HepG2 (cell line): ENCODE measurements around the gene DHX34. TPM values are rescaled to one million over a fixed set of nuclear protein-coding genes. Genes with fewer than 3 reads are reported as not detected.

ENCODE experiments used
- ARHGAP35 ChIP-seq: sonication (generic); formaldehyde crosslinking; IDR thresholded peaks from 2 replicates; pipeline ENCODE4 v1.9.0; 2022; ENCODE audit warnings: mild to moderate bottlenecking, inconsistent platforms, moderate library complexity, missing genetic modification reagents, borderline replicate concordance
- BHLHE40 ChIP-seq: IDR thresholded peaks from 2 replicates; pipeline ENCODE4 v1.6.1; 2011; ENCODE audit warnings: low read length, improper control_type of control experiment
- GATAD2A ChIP-seq: IDR thresholded peaks from 2 replicates; pipeline ENCODE4 v1.6.1; 2016
- KAT2B ChIP-seq: fragments of 150-350 bp; IDR thresholded peaks from 2 replicates; pipeline ENCODE4 v1.6.1; 2014; ENCODE audit warnings: low read depth, low read length, borderline replicate concordance
- NCOA5 ChIP-seq: sonication (generic); formaldehyde crosslinking; IDR thresholded peaks from 2 replicates; pipeline ENCODE4 v1.4.0; 2020; ENCODE audit warnings: missing genetic modification reagents
- NFYB ChIP-seq: sonication (generic); formaldehyde crosslinking; IDR thresholded peaks from 2 replicates; pipeline ENCODE4 v1.4.0; 2020; ENCODE audit warnings: missing genetic modification reagents
- STAG1 ChIP-seq: sonication (generic); formaldehyde crosslinking; IDR thresholded peaks from 2 replicates; pipeline ENCODE4 v1.4.0; 2020; ENCODE audit warnings: missing genetic modification reagents
- YY1 ChIP-seq: IDR thresholded peaks from 2 replicates; pipeline ENCODE4 v1.6.1; 2011; ENCODE audit warnings: low read length, low read depth, moderate library complexity, mild to moderate bottlenecking; ENCODE audit not compliant: insufficient read depth, insufficient replicate concordance
- ZFY ChIP-seq: sonication (generic); formaldehyde crosslinking; IDR thresholded peaks from 2 replicates; pipeline ENCODE4 v1.4.0; 2020; ENCODE audit warnings: missing genetic modification reagents
- ZIK1 ChIP-seq: sonication (generic); formaldehyde crosslinking; IDR thresholded peaks from 2 replicates; pipeline ENCODE4 v1.5.0; 2020; ENCODE audit warnings: mild to moderate bottlenecking, low read depth, missing genetic modification reagents, borderline replicate concordance
- ZNF383 ChIP-seq: sonication (generic); formaldehyde crosslinking; IDR thresholded peaks from 2 replicates; pipeline ENCODE4 v1.4.0; 2020; ENCODE audit warnings: missing genetic modification reagents, mild to moderate bottlenecking, borderline replicate concordance
- ZNF556 ChIP-seq: sonication (generic); formaldehyde crosslinking; IDR thresholded peaks from 2 replicates; pipeline ENCODE4 v1.4.0; 2020; ENCODE audit warnings: mild to moderate bottlenecking, missing genetic modification reagents, borderline replicate concordance
- polyA plus RNA-seq, 8 experiments: library from polyadenylated mRNA; depleted of rRNA in 3 of 8; stranded (reverse) in 7 of 8; unstranded in 1 of 8; fragments of >200 nt; fragmentation: Illumina TruSeq in 4 of 8; extraction: Trizol in 4 of 8; gene quantifications; 2 replicates each; pipeline versions ENCODE4 v1.2.1 to v1.2.3, GENCODE V29; 2011 to 2016; ENCODE audit warnings: low read depth in 4 of 8, missing spikeins in 1 of 8, mixed read lengths in 1 of 8; ENCODE audit not compliant: insufficient read depth in 1 of 8
- total RNA-seq, 5 experiments: library from RNA; depleted of rRNA; stranded (reverse); fragments of >200 nt; fragmentation: Illumina TruSeq; extraction: Trizol; gene quantifications; 2 replicates each; pipeline ENCODE4 v1.2.3, GENCODE V29; 2016; ENCODE audit warnings: low read depth in 1 of 5
- TF ChIP-seq, protein P1 (sequence below): sonication (generic); formaldehyde crosslinking; IDR thresholded peaks from 2 replicates; pipeline ENCODE4 v1.9.0; 2021; ENCODE audit warnings: missing genetic modification reagents, borderline replicate concordance
- TF ChIP-seq, protein P2 (sequence below): sonication (generic); formaldehyde crosslinking; IDR thresholded peaks from 2 replicates; pipeline ENCODE4 v1.5.1; 2020; ENCODE audit warnings: mild to moderate bottlenecking, missing genetic modification reagents, moderate library complexity
- TF ChIP-seq, protein P3 (sequence below): sonication (generic); formaldehyde crosslinking; IDR thresholded peaks from 2 replicates; pipeline ENCODE4 v1.9.0; 2021; ENCODE audit warnings: missing genetic modification reagents, mild to moderate bottlenecking, borderline replicate concordance
- TF ChIP-seq, protein P4 (sequence below): sonication (generic); formaldehyde crosslinking; IDR thresholded peaks from 2 replicates; pipeline ENCODE4 v1.4.0; 2020; ENCODE audit warnings: missing genetic modification reagents
- TF ChIP-seq, protein P5 (sequence below): sonication (generic); formaldehyde crosslinking; IDR thresholded peaks from 2 replicates; pipeline ENCODE4 v1.9.0; 2022; ENCODE audit warnings: missing genetic modification reagents, mild to moderate bottlenecking, borderline replicate concordance
- TF ChIP-seq, protein P6 (sequence below): IDR thresholded peaks from 2 replicates; pipeline ENCODE4 v1.6.1; 2016

Gene DHX34
- total and polyA plus RNA-seq, 2 of the 13 experiments (the other 11 are each of a cell fraction or from before 2014, with no cell fraction given): 9.2 to 12.0 TPM

DNA sequence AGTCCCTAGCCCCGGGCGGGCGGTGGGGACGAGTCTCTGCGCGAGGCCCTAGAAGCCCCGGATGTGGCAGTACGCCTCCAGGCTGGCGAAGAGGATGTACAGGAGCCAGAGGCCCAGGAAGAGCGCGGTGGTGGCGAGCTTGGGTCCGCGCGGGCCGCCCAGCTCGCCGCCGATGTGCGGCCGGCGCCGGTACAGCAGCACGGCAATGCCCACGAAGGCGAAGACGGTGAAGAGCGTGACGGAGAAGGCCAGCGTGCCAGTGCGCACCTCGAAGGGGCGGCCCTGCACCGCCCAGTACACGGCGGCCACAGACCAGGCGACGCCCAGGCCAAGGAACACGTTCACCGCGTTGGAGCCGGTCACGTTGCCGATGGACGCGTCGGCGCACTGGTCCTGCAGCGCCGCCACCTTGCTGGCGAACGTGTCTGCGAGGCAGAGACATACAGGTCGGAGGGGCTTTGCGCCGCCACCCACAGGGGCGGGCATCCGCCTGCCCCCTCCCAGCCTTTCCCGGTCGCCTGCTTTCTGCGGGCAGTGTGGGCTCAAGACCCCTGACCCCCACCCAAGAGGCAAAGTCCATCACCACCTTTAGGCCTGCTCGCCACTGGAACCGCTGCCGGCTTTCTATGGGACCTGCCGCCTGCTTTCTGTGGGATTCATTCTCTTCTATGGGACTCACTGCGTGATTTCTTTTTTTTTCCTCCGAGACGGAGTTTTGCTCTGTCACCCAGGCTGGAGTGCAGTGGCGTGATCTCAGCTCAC lies 81.1 kb downstream of the DHX34 start (continued):
- TF ChIP-seq, protein P1, sequence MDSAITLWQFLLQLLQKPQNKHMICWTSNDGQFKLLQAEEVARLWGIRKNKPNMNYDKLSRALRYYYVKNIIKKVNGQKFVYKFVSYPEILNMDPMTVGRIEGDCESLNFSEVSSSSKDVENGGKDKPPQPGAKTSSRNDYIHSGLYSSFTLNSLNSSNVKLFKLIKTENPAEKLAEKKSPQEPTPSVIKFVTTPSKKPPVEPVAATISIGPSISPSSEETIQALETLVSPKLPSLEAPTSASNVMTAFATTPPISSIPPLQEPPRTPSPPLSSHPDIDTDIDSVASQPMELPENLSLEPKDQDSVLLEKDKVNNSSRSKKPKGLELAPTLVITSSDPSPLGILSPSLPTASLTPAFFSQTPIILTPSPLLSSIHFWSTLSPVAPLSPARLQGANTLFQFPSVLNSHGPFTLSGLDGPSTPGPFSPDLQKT: no peak
- TF ChIP-seq, protein P2, sequence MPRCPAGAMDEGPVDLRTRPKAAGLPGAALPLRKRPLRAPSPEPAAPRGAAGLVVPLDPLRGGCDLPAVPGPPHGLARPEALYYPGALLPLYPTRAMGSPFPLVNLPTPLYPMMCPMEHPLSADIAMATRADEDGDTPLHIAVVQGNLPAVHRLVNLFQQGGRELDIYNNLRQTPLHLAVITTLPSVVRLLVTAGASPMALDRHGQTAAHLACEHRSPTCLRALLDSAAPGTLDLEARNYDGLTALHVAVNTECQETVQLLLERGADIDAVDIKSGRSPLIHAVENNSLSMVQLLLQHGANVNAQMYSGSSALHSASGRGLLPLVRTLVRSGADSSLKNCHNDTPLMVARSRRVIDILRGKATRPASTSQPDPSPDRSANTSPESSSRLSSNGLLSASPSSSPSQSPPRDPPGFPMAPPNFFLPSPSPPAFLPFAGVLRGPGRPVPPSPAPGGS (CRISPR knock-in tag): 0 out of 2 replicates have a peak, but pooled peaks have one; percentile 79
- TF ChIP-seq ARHGAP35 (CRISPR knock-in tag) (peak; percentile 80; the same call in 1 of the 2 replicates), STAG1 (CRISPR knock-in tag) (peak; percentile 44), NCOA5 (CRISPR knock-in tag) (no peak), ZFY (CRISPR knock-in tag) (peak; percentile 79), KAT2B (no peak), ZNF556 (CRISPR knock-in tag) (no peak), ZNF383 (no peak), GATAD2A (CRISPR knock-in tag) (0 out of 2 replicates have a peak, but pooled peaks have one; percentile 21), ZIK1 (CRISPR knock-in tag) (peak; percentile 92), BHLHE40 (no peak), YY1 (peak; percentile 36), NFYB (CRISPR knock-in tag) (no peak)
- TF ChIP-seq, protein P3, sequence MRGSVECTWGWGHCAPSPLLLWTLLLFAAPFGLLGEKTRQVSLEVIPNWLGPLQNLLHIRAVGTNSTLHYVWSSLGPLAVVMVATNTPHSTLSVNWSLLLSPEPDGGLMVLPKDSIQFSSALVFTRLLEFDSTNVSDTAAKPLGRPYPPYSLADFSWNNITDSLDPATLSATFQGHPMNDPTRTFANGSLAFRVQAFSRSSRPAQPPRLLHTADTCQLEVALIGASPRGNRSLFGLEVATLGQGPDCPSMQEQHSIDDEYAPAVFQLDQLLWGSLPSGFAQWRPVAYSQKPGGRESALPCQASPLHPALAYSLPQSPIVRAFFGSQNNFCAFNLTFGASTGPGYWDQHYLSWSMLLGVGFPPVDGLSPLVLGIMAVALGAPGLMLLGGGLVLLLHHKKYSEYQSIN (CRISPR knock-in tag): no peak
- TF ChIP-seq, protein P4, sequence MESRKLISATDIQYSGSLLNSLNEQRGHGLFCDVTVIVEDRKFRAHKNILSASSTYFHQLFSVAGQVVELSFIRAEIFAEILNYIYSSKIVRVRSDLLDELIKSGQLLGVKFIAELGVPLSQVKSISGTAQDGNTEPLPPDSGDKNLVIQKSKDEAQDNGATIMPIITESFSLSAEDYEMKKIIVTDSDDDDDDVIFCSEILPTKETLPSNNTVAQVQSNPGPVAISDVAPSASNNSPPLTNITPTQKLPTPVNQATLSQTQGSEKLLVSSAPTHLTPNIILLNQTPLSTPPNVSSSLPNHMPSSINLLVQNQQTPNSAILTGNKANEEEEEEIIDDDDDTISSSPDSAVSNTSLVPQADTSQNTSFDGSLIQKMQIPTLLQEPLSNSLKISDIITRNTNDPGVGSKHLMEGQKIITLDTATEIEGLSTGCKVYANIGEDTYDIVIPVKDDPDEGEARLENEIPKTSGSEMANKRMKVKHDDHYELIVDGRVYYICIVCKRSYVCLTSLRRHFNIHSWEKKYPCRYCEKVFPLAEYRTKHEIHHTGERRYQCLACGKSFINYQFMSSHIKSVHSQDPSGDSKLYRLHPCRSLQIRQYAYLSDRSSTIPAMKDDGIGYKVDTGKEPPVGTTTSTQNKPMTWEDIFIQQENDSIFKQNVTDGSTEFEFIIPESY: peak; percentile 52; the same call in 1 of the 2 replicates
- TF ChIP-seq, protein P5, sequence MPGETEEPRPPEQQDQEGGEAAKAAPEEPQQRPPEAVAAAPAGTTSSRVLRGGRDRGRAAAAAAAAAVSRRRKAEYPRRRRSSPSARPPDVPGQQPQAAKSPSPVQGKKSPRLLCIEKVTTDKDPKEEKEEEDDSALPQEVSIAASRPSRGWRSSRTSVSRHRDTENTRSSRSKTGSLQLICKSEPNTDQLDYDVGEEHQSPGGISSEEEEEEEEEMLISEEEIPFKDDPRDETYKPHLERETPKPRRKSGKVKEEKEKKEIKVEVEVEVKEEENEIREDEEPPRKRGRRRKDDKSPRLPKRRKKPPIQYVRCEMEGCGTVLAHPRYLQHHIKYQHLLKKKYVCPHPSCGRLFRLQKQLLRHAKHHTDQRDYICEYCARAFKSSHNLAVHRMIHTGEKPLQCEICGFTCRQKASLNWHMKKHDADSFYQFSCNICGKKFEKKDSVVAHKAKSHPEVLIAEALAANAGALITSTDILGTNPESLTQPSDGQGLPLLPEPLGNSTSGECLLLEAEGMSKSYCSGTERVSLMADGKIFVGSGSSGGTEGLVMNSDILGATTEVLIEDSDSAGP (CRISPR knock-in tag): peak; percentile 52; the same call in 1 of the 2 replicates
- TF ChIP-seq, protein P6, sequence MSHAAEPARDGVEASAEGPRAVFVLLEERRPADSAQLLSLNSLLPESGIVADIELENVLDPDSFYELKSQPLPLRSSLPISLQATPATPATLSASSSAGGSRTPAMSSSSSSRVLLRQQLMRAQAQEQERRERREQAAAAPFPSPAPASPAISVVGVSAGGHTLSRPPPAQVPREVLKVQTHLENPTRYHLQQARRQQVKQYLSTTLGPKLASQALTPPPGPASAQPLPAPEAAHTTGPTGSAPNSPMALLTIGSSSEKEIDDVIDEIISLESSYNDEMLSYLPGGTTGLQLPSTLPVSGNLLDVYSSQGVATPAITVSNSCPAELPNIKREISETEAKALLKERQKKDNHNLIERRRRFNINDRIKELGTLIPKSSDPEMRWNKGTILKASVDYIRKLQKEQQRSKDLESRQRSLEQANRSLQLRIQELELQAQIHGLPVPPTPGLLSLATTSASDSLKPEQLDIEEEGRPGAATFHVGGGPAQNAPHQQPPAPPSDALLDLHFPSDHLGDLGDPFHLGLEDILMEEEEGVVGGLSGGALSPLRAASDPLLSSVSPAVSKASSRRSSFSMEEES (CRISPR knock-in tag): no peak
